Fibroblast of upper back skin (primary cell): Measurements from ENCODE around the gene PTEN.
"Not testable (repeated sequence)": the region's sequence is repeated elsewhere in the genome, so short reads cannot be mapped to it uniquely, and the experiment has no call there.

Experiments
- DNase-seq: peaks from one replicate; pipeline ENCODE4 v3.0.0-alpha.2; 2013

Gene PTEN

DNA sequence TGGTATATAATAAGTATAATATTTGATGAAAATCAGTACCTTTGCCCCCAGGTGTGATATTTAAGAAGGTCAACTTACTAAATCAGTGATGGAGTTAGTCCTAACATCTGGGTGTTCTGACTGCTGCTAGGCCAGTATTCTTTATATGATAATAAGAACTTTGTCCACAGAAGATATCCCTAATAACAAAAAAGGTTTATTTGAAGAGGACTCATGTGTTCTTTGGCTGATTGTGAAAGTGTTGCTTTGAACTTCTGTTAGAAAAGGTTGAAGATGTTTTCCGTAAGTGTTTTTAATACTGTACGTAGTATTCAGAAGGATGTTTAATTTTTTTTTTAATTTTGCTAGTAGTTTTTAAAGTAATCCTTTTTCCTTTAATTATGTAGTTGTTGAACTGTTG, 10.2 kb downstream of the PTEN start:
- DNase-seq = no peak

GRCh38 chr10:87875929-87876571, 12.6 kb downstream of the PTEN start:
- no peak for DNase-seq

DNA sequence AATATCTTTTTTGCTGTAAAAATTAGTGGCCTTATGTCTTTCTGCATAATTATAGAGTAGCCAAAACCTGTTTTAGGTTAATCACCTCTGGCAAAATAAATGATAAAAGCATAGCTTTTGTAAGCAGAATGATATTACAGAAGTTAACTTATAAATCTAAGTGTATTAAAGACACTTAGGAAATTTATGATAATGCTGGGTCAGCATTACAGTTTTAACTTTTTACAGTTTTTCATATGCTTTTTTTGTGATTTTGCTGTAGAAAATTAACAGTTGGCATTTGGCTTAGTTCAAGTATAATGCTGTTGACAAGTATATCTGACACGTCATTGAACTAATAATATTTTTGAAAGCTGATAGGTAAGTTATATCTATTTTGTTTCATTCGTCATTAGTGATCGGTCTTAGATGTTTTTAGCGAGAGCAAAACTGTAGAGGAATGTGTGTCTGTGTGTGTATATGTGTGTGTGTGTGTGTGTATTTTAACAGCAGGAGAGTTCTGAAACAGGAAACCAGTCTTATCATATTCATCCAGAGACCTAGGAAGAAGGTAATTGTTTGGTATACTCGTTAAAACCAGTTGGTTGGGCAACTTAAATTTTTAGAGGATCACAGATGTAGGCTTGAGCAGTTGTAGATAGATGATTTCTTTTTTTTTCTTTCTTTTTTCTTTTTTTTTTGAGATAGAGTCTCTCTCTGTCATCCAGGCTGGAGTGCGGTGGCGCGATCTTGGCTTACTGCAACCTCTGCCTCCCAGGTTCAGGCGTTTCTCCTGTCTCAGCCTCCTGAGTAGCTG, 15.4 kb downstream of the PTEN start:
- DNase-seq = no peak

- DNase-seq = no peak
Measured at GRCh38 chr10:87880336-87880735, 16.9 kb downstream of the PTEN start.

DNA sequence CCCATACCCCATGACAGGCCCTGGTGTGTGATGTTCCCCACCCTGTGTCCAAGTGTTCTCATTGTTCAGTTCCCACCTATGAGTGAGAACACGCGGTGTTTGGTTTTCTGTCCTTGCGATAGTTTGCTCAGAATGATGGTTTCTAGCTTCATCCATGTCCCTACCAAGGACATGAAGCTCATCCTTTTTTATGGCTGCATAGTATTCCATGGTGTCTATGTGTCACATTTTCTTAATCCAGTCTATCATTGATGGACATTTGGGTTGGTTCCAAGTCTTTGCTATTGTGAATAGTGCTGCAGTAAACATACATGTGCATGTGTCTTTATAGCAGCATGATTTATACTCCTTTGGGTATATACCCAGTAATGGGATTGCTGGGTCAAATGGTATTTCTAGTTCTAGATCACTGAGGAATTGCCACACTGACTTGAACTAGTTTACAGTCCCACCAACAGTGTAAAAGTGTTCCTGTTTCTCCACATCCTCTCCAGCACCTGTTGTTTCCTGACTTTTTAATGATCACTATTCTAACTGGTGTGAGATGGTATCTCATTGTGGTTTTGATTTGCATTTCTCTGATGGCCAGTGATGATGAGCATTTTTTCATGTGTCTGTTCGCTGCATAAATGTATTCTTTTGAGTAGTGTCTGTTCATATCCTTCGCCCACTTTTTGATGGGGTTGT, 18.1 kb downstream of the PTEN start:
- DNase-seq = not testable (repeated sequence)

DNA sequence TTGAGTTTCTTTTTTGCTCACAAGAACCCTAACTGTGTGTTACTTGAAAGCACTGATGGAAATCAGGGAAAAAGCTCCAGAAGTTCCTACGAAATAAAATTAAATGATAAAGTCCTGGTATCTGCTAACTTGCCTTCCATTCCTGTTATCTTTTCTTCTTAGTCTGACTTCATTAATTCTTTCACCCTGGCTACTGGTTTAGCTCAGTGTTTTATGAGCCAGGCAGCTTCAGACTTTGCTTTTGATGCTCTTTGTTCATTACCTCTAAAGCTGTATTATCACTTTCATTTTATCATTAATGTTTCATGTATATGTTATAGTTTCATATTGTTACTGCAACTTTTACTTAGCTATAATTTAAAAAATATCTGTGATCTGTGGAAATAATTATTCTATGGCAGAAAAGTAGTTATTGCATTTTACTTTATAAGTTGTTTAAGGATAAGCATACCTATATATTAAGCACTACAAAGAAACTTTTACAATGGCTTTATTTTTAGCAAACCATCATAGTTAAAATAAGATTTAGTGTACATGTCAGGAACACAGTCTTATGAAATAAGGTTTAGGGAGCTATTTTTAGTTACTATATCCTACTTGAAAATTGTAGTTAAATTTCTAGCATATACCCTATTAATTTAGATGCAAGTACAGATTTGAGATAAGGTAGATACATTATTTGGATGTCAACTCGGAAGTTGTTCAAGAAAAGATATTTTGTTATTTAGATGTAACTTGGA, 19.3 kb downstream of the PTEN start:
- no peak for DNase-seq

DNA sequence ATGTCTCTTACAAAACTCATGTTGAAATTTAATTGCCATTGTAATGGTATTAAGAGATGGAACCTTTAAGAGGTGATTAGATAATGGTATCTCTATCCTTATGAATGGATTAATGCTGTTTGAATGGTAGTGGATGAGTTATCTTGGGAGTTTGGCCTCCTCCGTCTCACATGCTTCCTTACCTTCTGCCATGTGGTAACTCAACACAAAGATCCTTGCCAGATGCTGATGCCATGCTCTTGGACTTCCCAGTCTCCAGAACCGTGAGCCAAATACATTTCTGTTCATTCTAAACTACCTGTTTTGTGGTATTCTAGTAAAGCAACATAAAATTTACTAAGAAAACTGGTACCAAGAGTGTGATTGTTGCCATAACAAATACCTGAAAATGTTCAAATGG, 23.2 kb downstream of the PTEN start:
- DNase-seq = no peak

GRCh38 chr10:87887146-87887545, 23.7 kb downstream of the PTEN start:
- DNase-seq = no peak

DNA sequence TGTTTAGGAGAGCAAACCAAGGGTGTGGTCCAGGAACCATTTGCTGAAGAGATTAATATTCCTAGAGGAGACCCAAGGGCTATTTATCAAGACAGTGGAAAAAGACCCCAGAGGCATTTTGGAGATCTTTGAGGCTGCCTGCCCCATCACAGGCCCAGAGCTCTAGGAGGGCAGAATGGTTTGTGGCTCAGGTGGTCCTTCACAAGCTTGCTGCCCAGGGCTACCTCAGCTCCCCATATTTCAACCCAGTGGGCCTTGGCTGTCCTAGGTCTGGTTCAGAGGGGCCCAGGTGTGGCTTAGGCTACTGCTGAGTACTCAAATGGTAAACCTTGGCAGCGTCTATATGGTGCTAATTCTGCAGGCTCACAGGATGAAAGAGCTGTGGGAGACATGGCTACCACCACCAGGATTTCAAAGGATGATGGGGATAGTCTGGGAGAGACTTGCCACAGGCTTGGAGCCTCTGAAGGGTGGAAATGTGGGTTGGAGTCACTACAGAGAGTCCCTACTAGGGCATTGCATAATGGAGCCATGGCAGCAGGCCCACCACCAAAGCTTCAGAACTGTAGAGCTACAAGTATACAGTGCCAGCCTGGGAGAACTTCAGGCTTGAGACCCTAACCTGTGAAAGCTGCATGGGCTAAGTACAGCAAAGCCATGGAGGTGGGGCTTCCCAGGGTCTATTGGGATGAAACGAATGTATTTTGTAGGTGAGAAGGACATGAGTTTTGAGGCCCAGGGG, 24.3 kb downstream of the PTEN start:
- no peak for DNase-seq

- no peak for DNase-seq
Measured at GRCh38 chr10:87895430-87895829, 32.0 kb downstream of the PTEN start.

- DNase-seq = no peak
Measured at GRCh38 chr10:87896216-87896615, 32.8 kb downstream of the PTEN start.

DNA sequence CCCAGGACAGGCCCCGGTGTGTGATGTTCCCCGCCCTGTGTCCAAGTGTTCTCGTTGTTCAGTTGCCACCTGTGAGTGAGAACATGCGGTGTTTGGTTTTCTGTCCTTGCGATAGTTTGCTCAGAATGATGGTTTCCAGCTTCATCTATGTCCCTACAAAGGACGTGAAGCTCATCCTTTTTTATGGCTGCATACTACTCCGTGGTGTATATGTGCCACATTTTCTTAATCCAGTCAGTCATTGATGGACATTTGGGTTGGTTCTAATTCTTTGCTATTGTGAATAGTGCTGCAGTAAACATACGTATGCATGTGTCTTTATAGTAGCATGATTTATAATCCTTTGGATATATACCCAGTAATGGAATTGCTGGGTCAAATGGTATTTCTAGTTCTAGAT, 34.5 kb downstream of the PTEN start:
- not testable (repeated sequence) for DNase-seq

DNA sequence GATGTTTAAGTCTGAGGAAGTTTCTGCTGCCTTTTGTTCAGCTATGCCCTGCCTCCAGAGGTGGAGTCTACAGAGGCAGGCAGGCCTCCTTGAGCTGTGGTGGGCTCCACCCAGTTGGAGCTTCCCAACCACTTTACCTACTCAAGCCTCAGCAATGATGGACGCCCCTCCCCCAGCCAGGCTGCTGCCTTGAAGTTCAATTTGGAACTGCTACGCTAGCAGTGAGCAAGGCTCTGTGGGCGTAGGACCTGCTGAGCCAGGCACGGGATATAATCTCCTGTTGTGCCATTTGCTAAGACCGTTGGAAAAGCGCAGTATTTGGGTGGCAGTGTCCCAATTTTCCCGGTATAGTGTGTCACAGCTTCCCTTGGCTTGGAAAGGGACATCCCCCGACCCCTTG, 40.0 kb downstream of the PTEN start:
- DNase-seq = not testable (repeated sequence)

- no peak for DNase-seq
Measured at GRCh38 chr10:87913156-87913921, 49.9 kb downstream of the PTEN start.

- DNase-seq = no peak
Measured at GRCh38 chr10:87915406-87915805, 52.0 kb downstream of the PTEN start.

DNA sequence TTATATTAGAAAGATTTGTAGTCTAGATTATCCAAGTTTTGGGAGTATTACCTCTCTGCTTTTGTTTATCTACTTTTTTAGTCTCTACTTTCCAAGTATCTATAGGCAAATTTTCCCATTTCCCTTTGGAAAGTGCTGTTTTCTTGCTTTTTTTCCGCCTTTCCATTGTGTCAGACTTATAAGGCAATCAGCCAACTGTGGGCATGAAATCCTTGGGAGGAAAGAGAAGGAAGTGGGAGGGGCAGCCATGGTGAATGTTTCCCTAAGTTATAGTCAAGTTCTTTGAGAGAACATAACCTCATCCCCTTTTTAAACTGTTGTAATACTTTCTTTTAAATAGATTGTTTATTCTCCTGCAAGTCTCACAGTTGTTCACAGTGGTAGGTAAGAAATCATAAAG, 52.6 kb downstream of the PTEN start:
- DNase-seq = peak; percentile 23

DNA sequence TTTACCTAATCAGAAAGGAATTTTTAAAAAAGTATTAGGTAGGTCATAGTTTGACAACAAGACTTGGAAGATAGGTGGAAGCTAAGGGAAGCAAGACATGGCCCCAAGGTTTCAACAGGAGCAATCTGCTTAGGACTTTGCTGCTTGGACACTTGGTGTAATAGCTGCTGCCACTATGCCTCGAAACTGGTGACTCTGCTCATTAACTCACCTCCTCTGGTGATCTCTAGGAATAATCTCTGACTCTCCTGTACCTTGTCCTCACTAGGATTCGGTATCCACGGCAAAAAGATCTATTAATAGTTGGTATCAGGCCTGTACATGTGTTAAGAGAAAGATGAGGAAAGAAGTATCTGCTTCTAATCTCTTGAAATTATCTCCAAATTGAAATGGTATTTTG, 53.1 kb downstream of the PTEN start:
- no peak for DNase-seq

DNA sequence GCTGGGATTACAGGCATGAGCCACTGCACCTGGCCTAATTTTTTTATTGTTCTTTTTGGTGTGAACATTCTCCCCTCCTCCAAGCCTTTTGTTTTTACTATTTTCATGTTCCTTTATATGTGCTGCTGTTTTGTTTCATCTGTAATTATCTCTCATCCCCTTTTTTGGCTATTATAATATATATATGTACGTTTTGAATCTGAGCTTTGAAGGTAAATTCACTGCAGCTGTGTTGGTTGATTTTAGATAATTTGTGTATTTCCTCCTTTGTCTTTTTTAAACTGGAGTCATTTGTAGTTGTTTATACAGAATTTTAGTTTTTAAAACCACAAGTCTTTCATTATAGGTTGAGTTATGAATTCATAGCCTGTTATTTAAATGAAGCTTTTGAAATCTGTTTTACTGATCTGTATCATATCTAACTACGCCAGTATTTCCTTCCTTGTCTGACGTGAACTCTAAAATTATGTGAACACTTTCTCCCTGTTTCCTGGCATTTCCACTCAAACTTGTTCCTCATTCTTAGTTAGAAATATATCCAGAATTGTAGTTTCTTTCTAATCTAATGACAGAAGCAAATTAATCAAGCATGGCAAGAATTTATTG, 54.9 kb downstream of the PTEN start:
- DNase-seq = no peak

- no peak for DNase-seq
Measured at GRCh38 chr10:87920538-87920937, 57.1 kb downstream of the PTEN start.

- DNase-seq = no peak
Measured at GRCh38 chr10:87921931-87922688, 58.7 kb downstream of the PTEN start.

- DNase-seq = no peak
Measured at GRCh38 chr10:87923233-87923632, 59.8 kb downstream of the PTEN start.
